Loucy (cell line): ENCODE measurements around the gene A1CF.

Experiments
- H2AFZ ChIP-seq: fragments of 200-600 bp; sonication (generic); 2 replicates; pipeline ENCODE4 v1.6.0; 2016; ENCODE audit warnings: antibody characterized with exemption, mild to moderate bottlenecking, low read length, moderate library complexity
- H3F3A ChIP-seq: fragments of 200-600 bp; 2 replicates; pipeline ENCODE4 v1.6.0; 2016; ENCODE audit warnings: antibody characterized with exemption, low read depth, mild to moderate bottlenecking
- H3K27me3 ChIP-seq: fragments of 200-600 bp; sonication (generic); 2 replicates; pipeline ENCODE4 v1.6.1; 2014; ENCODE audit warnings: low read length, mild to moderate bottlenecking; ENCODE audit not compliant: insufficient read depth, poor library complexity, severe bottlenecking
- H3K36me3 ChIP-seq: fragments of 200-600 bp; sonication (generic); 2 replicates; pipeline ENCODE4 v1.6.1; 2016; ENCODE audit warnings: low read length; ENCODE audit not compliant: insufficient read depth
- H3K4me1 ChIP-seq: fragments of 200-600 bp; sonication (generic); 2 replicates; pipeline ENCODE4 v1.5.1; 2014; ENCODE audit warnings: low read length, mild to moderate bottlenecking; ENCODE audit not compliant: insufficient read depth, poor library complexity, severe bottlenecking
- H3K4me2 ChIP-seq: fragments of 200-600 bp; sonication (generic); 2 replicates; pipeline ENCODE4 v1.6.0; 2014; ENCODE audit warnings: antibody characterized with exemption, low read length, low read depth, mild to moderate bottlenecking; ENCODE audit not compliant: poor library complexity, severe bottlenecking
- H3K4me3 ChIP-seq: fragments of 200-600 bp; sonication (generic); 2 replicates; pipeline ENCODE4 v1.5.1; 2014; ENCODE audit warnings: low read length, mild to moderate bottlenecking, mixed read lengths; ENCODE audit not compliant: poor library complexity, severe bottlenecking
- H3K79me2 ChIP-seq: fragments of 200-600 bp; sonication (generic); 2 replicates; pipeline ENCODE4 v1.6.1; 2014; ENCODE audit warnings: low read length; ENCODE audit not compliant: insufficient read depth
- H3K9ac ChIP-seq: fragments of 200-600 bp; sonication (generic); 2 replicates; pipeline ENCODE4 v1.6.0; 2014; ENCODE audit warnings: mild to moderate bottlenecking, low read depth, low read length, moderate library complexity; ENCODE audit not compliant: poor library complexity, severe bottlenecking
- H3K9me2 ChIP-seq: fragments of 200-600 bp; sonication (generic); replicated peaks from 2 replicates; pipeline ENCODE4 v1.6.1; 2016; ENCODE audit warnings: low read depth, low read length, mixed read lengths
- H3K9me3 ChIP-seq: fragments of 200-600 bp; sonication (generic); 2 replicates; pipeline ENCODE4 v1.6.1; 2014; ENCODE audit warnings: mild to moderate bottlenecking, antibody characterized with exemption, low read length, low read depth; ENCODE audit not compliant: insufficient read depth
- H4K20me1 ChIP-seq: fragments of 200-600 bp; sonication (generic); 2 replicates; pipeline ENCODE4 v1.6.0; 2014; ENCODE audit warnings: antibody characterized with exemption, low read length, mild to moderate bottlenecking; ENCODE audit not compliant: insufficient read depth, poor library complexity, severe bottlenecking
- CTCF ChIP-seq: fragments of 200-600 bp; sonication (generic); conservative IDR thresholded peaks from 2 replicates; pipeline ENCODE4 v1.5.1; 2014; ENCODE audit warnings: mild to moderate bottlenecking, antibody characterized with exemption, low read length
- EZH2phosphoT487 ChIP-seq: fragments of 200-600 bp; IDR thresholded peaks from 2 replicates; pipeline ENCODE4 v1.6.1; 2018; ENCODE audit warnings: antibody characterized with exemption, mild to moderate bottlenecking, moderate library complexity, borderline replicate concordance

Gene A1CF

DNA sequence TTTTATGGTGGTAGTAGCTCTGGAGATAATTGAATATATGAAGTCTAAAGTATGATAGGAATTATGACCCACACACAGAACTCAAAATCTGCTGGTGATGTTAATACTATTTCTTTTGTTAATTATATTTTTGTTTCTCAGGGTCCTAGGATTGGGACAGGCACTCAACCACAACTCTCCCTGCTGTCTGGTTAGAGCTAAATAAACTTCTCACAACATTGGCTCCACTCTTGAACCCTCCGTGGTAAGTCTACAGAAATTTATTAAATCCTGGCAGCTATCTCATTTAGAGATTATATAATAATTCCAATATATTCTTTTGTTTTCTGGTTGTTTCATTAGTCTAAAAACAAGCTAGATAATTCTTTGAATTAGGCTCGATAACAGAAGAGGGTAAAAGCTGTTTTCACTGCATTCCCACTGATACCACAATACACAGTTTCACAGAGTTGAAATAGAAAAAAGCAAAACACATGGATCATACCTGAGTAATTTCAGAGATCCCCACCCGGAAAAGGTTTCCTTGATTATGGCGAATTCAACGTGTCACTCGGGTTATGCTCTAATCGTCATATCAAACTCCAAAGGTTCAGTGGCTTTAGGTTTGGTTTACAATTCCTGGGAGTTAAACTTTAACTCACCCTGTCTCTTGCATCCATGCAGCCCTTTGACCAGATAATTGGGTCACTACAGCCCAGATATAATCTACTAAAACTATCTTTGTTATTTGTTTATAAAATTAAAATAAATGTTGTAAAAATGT lies at the start of gene A1CF:
TSS of gene A1CF (minus strand) at position 531 of the 763 bp plus-strand sequence. CDS start 25,687 bp downstream, outside the sequence.
- Histone ChIP-seq H3K4me1 (no peaks in the 10 kb centered on the region), H3F3A (no peaks in the 10 kb centered on the region), H2AFZ (no peak within 1 kb of the TSS), H3K9me2 (no peaks in the 10 kb centered on the region), H3K79me2 (no peaks in the 10 kb centered on the region), H3K4me2 (no peak within 1 kb of the TSS), H3K4me3 (no peak within 1 kb of the TSS), H3K27me3 (no peaks in the 10 kb centered on the region), H3K9me3 (no peaks in the 10 kb centered on the region), H4K20me1 (no peaks in the 10 kb centered on the region), H3K9ac (no peak within 1 kb of the TSS), H3K36me3 (no peaks in the 10 kb centered on the region)
- TF ChIP-seq EZH2phosphoT487 = no peak
- no peak for TF ChIP-seq CTCF

GRCh38 chr10:50931948-50932431 lies 46.6 kb upstream of the A1CF start:
- H4K20me1 ChIP-seq = no peaks in the 10 kb centered on the region
- no peaks in the 10 kb centered on the region for H3K9me2 ChIP-seq
- H2AFZ ChIP-seq = no peak overlapping the region
- no peaks in the 10 kb centered on the region for H3K36me3 ChIP-seq
- no peaks in the 10 kb centered on the region for H3K27me3 ChIP-seq
- no peak overlapping the region for H3K4me3 ChIP-seq
- no peak for TF ChIP-seq EZH2phosphoT487
- no peak for TF ChIP-seq CTCF
- H3K79me2 ChIP-seq = no peaks in the 10 kb centered on the region
- no peaks in the 10 kb centered on the region for H3K4me1 ChIP-seq
- no peak overlapping the region for H3K4me2 ChIP-seq
- H3K9ac ChIP-seq = no peak overlapping the region
- no peaks in the 10 kb centered on the region for H3K9me3 ChIP-seq
- no peaks in the 10 kb centered on the region for H3F3A ChIP-seq

DNA sequence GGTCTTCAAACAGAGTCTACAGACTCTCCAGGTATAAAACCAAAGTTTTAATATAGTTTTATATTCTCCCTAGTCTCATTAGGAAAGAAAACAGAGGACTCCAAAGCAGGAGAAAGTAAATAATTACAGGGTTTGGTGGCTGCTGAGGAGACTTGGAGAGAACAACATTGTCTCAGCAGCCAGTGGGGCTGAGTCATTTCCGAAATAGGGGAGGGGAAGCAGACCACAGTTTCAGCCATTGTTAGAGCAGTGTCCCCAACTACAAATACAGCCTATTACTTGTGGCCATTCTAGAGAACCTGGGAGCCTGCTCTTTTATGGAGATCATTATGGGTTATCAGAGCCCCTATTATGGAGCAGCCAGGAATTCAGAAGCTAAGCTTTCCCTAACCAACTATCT lies 44.2 kb upstream of the A1CF start:
- Histone ChIP-seq H3K9me2 (no peaks in the 10 kb centered on the region), H3K4me2 (no peak overlapping the region), H2AFZ (no peak overlapping the region), H3K9me3 (no peaks in the 10 kb centered on the region), H4K20me1 (no peaks in the 10 kb centered on the region), H3F3A (no peaks in the 10 kb centered on the region), H3K36me3 (no peaks in the 10 kb centered on the region), H3K4me3 (no peak overlapping the region), H3K4me1 (no peaks in the 10 kb centered on the region), H3K79me2 (no peaks in the 10 kb centered on the region), H3K9ac (no peak overlapping the region), H3K27me3 (no peaks in the 10 kb centered on the region)
- no peak for TF ChIP-seq EZH2phosphoT487
- no peak for TF ChIP-seq CTCF
